ENCODE data around the gene CHID1.
A peak's percentile ranks its signal among the peaks of the same experiment; 100 is the strongest.

CHID1 gene

GRCh38 chr11:850775-851763 is 59.5 kb downstream of the CHID1 start:
- WGBS (ENCODE audit: insufficient coverage, insufficient read length): no CpG with 5 or more reads among the region's 28 CpGs
- Histone ChIP-seq H3K27me3 (ENCODE audit: control insufficient read depth, insufficient read depth, low read length) (no peaks in the 10 kb centered on the region), H3K9me3 (ENCODE audit: control insufficient read depth, insufficient read depth, low read length) (no peaks in the 10 kb centered on the region), H3K27ac (ENCODE audit: low read length) (no peak overlapping the region), H3K4me1 (ENCODE audit: control insufficient read depth, insufficient read depth, low read length) (peaks cover 8% of the 10 kb centered on the region), H3K36me3 (ENCODE audit: control insufficient read depth, insufficient read depth, low read length) (no peaks in the 10 kb centered on the region; the same call in 1 of the 2 replicates), H3K4me3 (ENCODE audit: low read length) (peak overlapping the region; percentile 57; the same call in 1 of the 2 replicates)
- DNase-seq (ENCODE audit: low read depth, low spot score): no peak

DNA sequence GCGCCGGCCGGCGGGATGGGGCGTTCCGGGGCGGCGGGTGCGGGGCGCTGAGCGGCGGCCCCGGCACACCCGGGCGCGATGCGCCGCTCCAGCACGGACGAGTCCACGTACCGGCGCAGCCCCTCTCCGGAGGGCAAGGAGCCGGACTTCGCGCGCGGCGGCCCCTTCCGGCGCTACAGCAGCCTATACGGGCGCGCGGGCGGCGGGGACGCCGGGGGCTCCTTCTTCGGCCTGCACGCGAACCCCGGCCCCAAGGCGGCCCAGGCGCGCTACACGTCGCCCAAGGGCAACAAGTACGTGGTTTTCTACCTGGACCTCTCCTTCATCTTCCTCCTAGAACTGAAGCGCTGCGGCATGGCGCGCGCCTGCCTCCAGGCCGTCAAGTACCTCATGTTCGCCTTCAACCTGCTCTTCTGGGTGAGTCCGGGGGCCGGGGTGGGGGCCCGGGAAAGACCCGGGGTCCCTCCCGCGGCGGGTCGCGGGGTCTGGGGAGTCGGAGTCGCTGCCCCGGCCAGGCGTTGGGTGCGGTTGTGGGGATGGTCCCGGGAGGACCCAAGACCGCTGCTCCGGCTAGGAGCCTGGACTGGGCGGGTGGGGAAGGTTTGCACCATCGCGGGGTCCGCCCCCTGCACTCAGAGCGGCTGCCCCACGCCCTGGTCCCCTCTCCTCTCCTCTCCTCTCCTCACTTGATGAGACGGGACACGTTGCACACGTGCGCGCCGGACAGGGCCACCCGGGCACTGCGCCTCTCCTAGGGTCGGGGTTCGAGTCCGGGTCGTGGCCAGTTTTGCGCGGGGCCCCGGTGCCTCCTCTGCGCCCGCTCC is 60.4 kb downstream of the CHID1 start:
- Histone ChIP-seq H3K4me3 (ENCODE audit: low read length) (peak overlapping the region; percentile 57; the same call in 1 of the 2 replicates), H3K36me3 (ENCODE audit: control insufficient read depth, insufficient read depth, low read length) (no peaks in the 10 kb centered on the region; the same call in 1 of the 2 replicates)
- no peak for DNase-seq (ENCODE audit: low read depth, low spot score)

GRCh38 chr11:849104-849824 is 61.3 kb downstream of the CHID1 start:
- Histone ChIP-seq H3K27ac (ENCODE audit: low read length) (no peak overlapping the region), H3K4me3 (ENCODE audit: low read length) (peak overlapping the region; percentile 30; the same call in 1 of the 2 replicates), H3K9me3 (ENCODE audit: control insufficient read depth, insufficient read depth, low read length) (no peaks in the 10 kb centered on the region), H3K36me3 (ENCODE audit: control insufficient read depth, insufficient read depth, low read length) (no peaks in the 10 kb centered on the region; the same call in 1 of the 2 replicates), H3K27me3 (ENCODE audit: control insufficient read depth, insufficient read depth, low read length) (no peaks in the 10 kb centered on the region), H3K4me1 (ENCODE audit: control insufficient read depth, insufficient read depth, low read length) (peaks cover 16% of the 10 kb centered on the region)
- DNase-seq (ENCODE audit: low read depth, low spot score): no peak
- WGBS (ENCODE audit: insufficient coverage, insufficient read length): no CpG with 5 or more reads among the region's 71 CpGs

More for the DNA sequence above, 60.4 kb downstream of the CHID1 start:
- Histone ChIP-seq H3K4me1 (ENCODE audit: control insufficient read depth, insufficient read depth, low read length) (peaks cover 14% of the 10 kb centered on the region), H3K27ac (ENCODE audit: low read length) (no peak overlapping the region), H3K9me3 (ENCODE audit: control insufficient read depth, insufficient read depth, low read length) (no peaks in the 10 kb centered on the region), H3K27me3 (ENCODE audit: control insufficient read depth, insufficient read depth, low read length) (no peaks in the 10 kb centered on the region)
- WGBS (ENCODE audit: insufficient coverage, insufficient read length): no CpG with 5 or more reads among the region's 97 CpGs

GRCh38 chr11:848380-848931 is 62.2 kb downstream of the CHID1 start:
- DNase-seq (ENCODE audit: low read depth, low spot score): no peak
- WGBS (ENCODE audit: insufficient coverage, insufficient read length): no CpG with 5 or more reads among the region's 14 CpGs
- H3K27ac ChIP-seq (ENCODE audit: low read length): no peak overlapping the region

DNA sequence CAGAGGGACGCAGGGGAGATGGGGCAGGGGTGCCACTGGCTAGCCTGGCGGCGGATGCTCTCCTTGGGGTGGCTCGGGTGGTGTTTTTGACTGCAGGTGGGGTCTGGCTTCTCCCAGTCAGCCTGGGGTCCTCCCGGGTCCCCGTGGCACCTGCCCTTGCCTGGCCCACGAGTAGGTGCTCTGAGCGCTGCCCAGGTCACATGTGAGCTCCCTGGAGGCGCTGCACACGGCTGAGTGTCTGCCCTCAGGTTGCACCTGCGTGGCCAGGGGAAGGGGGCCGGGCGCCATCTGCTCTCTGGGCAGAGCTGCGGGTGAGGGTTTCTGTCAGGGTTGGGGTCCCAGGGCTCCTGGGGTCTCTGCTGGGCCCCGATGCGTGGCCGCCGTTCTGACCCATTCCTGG is 62.7 kb downstream of the CHID1 start:
- H3K4me1 ChIP-seq (ENCODE audit: control insufficient read depth, insufficient read depth, low read length): peaks cover 16% of the 10 kb centered on the region
- no peak overlapping the region for H3K4me3 ChIP-seq (ENCODE audit: low read length)
- no peaks in the 10 kb centered on the region for H3K27me3 ChIP-seq (ENCODE audit: control insufficient read depth, insufficient read depth, low read length)
- no peak overlapping the region for H3K27ac ChIP-seq (ENCODE audit: low read length)
- no CpG with 5 or more reads among the region's 18 CpGs for WGBS (ENCODE audit: insufficient coverage, insufficient read length)
- no peaks in the 10 kb centered on the region; the same call in 1 of the 2 replicates for H3K36me3 ChIP-seq (ENCODE audit: control insufficient read depth, insufficient read depth, low read length)
- H3K9me3 ChIP-seq (ENCODE audit: control insufficient read depth, insufficient read depth, low read length): no peaks in the 10 kb centered on the region
- no peak for DNase-seq (ENCODE audit: low read depth, low spot score)

More at GRCh38 chr11:848380-848931, 62.2 kb downstream of the CHID1 start:
- Histone ChIP-seq H3K36me3 (ENCODE audit: control insufficient read depth, insufficient read depth, low read length) (no peaks in the 10 kb centered on the region; the same call in 1 of the 2 replicates), H3K27me3 (ENCODE audit: control insufficient read depth, insufficient read depth, low read length) (no peaks in the 10 kb centered on the region), H3K9me3 (ENCODE audit: control insufficient read depth, insufficient read depth, low read length) (no peaks in the 10 kb centered on the region), H3K4me1 (ENCODE audit: control insufficient read depth, insufficient read depth, low read length) (peaks cover 16% of the 10 kb centered on the region), H3K4me3 (ENCODE audit: low read length) (no peak overlapping the region)

DNA sequence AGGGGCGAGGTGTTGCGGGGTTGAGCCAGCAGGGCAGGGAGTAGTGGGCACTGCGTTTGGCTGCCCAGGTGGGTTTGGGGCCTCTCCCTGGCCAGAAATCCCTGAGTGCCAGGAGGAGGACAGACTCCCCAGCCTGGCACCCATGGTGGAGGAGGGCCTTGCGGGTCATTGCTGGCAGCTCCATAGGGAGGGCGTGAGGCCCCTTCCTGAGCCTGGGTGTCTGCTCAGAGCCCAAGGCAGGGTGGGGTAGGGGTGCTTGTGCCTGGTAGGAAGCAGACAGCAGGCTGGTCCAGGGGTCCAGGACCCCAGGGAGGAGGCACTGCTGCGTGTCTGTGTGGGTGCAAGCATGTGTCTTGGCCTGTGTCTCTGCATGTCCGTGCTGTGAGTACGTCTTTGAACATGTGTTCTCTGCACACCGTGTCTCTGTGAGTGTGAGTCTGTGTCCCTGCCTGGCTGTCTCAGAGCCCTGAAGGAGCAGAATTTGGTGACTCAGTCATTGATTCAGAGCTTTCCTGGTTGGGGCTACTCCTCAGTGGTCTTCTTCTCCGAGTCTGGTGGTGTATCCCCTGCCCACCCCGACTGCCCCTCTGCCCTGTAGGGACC is 64.0 kb downstream of the CHID1 start:
- no CpG with 5 or more reads among the region's 11 CpGs for WGBS (ENCODE audit: insufficient coverage, insufficient read length)
- no peaks in the 10 kb centered on the region for H3K9me3 ChIP-seq (ENCODE audit: control insufficient read depth, insufficient read depth, low read length)
- no peak overlapping the region for H3K4me3 ChIP-seq (ENCODE audit: low read length)
- H3K27me3 ChIP-seq (ENCODE audit: control insufficient read depth, insufficient read depth, low read length): no peaks in the 10 kb centered on the region
- DNase-seq (ENCODE audit: low read depth, low spot score): no peak
- no peaks in the 10 kb centered on the region; the same call in 1 of the 2 replicates for H3K36me3 ChIP-seq (ENCODE audit: control insufficient read depth, insufficient read depth, low read length)
- H3K27ac ChIP-seq (ENCODE audit: low read length): no peak overlapping the region
- H3K4me1 ChIP-seq (ENCODE audit: control insufficient read depth, insufficient read depth, low read length): peaks cover 16% of the 10 kb centered on the region

- Histone ChIP-seq H3K9me3 (ENCODE audit: control insufficient read depth, insufficient read depth, low read length) (no peaks in the 10 kb centered on the region), H3K4me1 (ENCODE audit: control insufficient read depth, insufficient read depth, low read length) (peaks cover 14% of the 10 kb centered on the region), H3K27me3 (ENCODE audit: control insufficient read depth, insufficient read depth, low read length) (no peaks in the 10 kb centered on the region), H3K36me3 (ENCODE audit: control insufficient read depth, insufficient read depth, low read length) (no peaks in the 10 kb centered on the region; the same call in 1 of the 2 replicates), H3K27ac (ENCODE audit: low read length) (no peak overlapping the region), H3K4me3 (ENCODE audit: low read length) (no peak overlapping the region)
- no peak for DNase-seq (ENCODE audit: low read depth, low spot score)
- WGBS (ENCODE audit: insufficient coverage, insufficient read length): no CpG with 5 or more reads among the region's 8 CpGs
Observed at GRCh38 chr11:845872-846495, 64.6 kb downstream of the CHID1 start.

GRCh38 chr11:844693-845644 is 65.6 kb downstream of the CHID1 start:
- H3K27ac ChIP-seq (ENCODE audit: low read length): no peak overlapping the region
- H3K36me3 ChIP-seq (ENCODE audit: control insufficient read depth, insufficient read depth, low read length): peaks cover 9% of the 10 kb centered on the region
- peaks cover 14% of the 10 kb centered on the region for H3K4me1 ChIP-seq (ENCODE audit: control insufficient read depth, insufficient read depth, low read length)
- H3K9me3 ChIP-seq (ENCODE audit: control insufficient read depth, insufficient read depth, low read length): no peaks in the 10 kb centered on the region
- no peak for DNase-seq (ENCODE audit: low read depth, low spot score)
- no peaks in the 10 kb centered on the region for H3K27me3 ChIP-seq (ENCODE audit: control insufficient read depth, insufficient read depth, low read length)
- WGBS (ENCODE audit: insufficient coverage, insufficient read length): no CpG with 5 or more reads among the region's 31 CpGs
- H3K4me3 ChIP-seq (ENCODE audit: low read length): peak overlapping the region; percentile 32; the same call in 1 of the 2 replicates

Measured in iPS DF 6.9 (cell line).